Measurements from ENCODE around the gene SVIL. TPM values are rescaled to one million over a fixed set of nuclear protein-coding genes. Genes with fewer than 3 reads are reported as not detected.
"Not testable (repeated sequence)": the region's sequence is repeated elsewhere in the genome, so short reads cannot be mapped to it uniquely, and the experiment has no call there.

SVIL gene
- total and polyA plus RNA-seq, 4 donors: 30.2 to 119 (median 56.7) TPM

DNA sequence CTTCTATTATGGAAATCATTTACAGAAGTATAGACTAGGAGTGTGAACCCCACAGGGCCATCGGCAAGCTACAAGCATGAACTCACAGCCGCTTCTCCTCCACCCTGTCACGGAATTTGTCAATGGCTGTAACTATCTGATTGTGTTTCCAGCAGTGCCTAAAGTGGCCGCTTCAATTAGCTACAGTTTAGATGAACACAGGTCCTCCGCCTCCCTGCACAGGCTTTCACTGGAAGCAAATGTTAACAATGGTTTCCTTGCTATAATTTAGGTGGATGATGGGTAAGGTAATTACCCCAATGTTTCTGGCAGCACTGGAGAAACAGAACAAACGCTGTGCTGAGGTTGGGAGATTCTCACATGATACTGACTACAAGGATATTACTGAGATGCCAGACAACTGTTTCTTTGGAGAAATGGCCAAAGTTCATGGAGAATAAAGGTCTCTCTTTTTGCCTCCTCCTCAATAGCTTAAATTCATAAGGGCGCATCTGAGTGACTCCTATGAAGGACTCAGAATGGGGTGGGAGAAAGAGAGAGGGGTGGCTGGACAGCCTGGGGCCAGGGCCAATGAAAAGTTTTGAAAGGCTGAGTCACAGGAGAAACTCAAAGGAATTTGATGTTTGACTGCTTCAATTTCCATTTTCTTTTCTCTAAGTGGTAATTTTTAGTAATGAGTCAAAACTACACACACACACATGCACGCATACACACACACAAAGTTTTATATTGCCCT, 78.9 kb downstream of the SVIL start:
- Histone ChIP-seq H3K27ac (ENCODE audit: low read depth, low read length) (peak overlapping the region; percentile 18), H3K4me3 (ENCODE audit: low read depth, low read length) (no peak overlapping the region), H3K4me1 (ENCODE audit: control insufficient read depth, insufficient read depth, low read length) (no peaks in the 10 kb centered on the region), H3K27me3 (ENCODE audit: control insufficient read depth, insufficient read depth, low read length) (no peaks in the 10 kb centered on the region), H3K36me3 (ENCODE audit: control insufficient read depth, insufficient read depth, low read length) (no peaks in the 10 kb centered on the region), H3K9me3 (ENCODE audit: control insufficient read depth, insufficient read depth, low read length) (no peaks in the 10 kb centered on the region)
- DNase-seq (ENCODE audit: low read depth in 4 of 6, low spot score in 6 of 6): peak in 2 of 6 donors; percentile 25 to 64
- WGBS (ENCODE audit: insufficient coverage): 52% methylated on average over 3 of the region's 8 CpGs

DNA sequence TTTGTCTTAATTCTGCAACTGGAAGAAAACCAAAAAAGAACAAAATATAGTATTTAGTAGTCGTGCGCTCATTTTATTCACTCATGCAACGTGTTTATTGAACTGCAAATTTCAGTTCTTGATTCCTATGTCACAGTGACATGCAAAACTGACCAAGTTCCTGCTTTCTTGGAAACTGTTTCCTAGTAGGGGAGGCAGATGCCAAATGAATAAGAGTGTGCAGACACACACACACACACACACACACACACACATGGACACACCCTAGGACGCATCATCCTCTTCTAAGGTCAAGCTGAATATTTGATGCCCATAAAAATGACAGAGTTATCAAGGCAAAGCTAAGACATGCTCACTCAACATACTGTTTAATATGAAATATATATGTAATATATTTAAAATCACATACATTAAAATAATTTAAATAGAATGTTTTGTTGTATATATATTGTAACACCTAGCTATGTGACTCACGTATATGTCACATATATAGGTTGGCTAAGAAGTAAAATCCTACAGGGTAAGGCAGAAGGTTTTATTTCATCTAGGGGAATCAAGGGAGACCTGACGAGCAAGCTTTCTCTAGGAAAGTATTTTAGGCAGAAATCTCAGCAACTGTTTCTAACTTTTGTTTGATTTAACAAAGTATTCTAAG, 79.6 kb downstream of the SVIL start:
- Histone ChIP-seq H3K4me1 (ENCODE audit: control insufficient read depth, insufficient read depth, low read length) (no peaks in the 10 kb centered on the region), H3K27ac (ENCODE audit: low read depth, low read length) (peak overlapping the region; percentile 18), H3K9me3 (ENCODE audit: control insufficient read depth, insufficient read depth, low read length) (no peaks in the 10 kb centered on the region), H3K36me3 (ENCODE audit: control insufficient read depth, insufficient read depth, low read length) (peaks cover 6% of the 10 kb centered on the region), H3K27me3 (ENCODE audit: control insufficient read depth, insufficient read depth, low read length) (no peaks in the 10 kb centered on the region), H3K4me3 (ENCODE audit: low read depth, low read length) (no peak overlapping the region)
- whole genome bisulfite sequencing (ENCODE audit: insufficient coverage): no CpG with 5 or more reads among the region's 6 CpGs
- no peak for DNase-seq (ENCODE audit: low read depth in 4 of 6, low spot score in 6 of 6)

DNA sequence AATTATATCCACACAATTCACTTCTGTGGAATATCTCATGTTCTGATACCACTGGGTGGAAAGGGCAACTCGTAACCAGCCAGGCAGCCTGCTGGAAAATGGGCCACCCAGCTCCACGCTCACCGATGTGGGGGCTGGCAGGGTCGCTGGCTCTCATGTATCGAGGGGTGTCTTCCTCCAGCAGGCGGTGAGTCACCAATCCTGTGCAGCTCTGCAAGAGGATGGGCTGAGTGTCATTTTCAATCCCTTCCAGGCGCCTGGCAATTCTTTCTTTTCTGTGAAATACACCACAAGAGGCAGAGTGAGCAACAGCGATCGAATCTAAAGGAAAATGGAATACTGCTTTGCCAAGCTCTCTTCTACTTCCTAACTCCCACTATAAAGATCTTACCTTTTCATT, 80.1 kb downstream of the SVIL start:
- WGBS (ENCODE audit: insufficient coverage): 66% methylated on average over 9 of the region's 9 CpGs
- no peak overlapping the region for H3K4me3 ChIP-seq (ENCODE audit: low read depth, low read length)
- H3K9me3 ChIP-seq (ENCODE audit: control insufficient read depth, insufficient read depth, low read length): no peaks in the 10 kb centered on the region
- no peak overlapping the region for H3K27ac ChIP-seq (ENCODE audit: low read depth, low read length)
- H3K36me3 ChIP-seq (ENCODE audit: control insufficient read depth, insufficient read depth, low read length): peaks cover 6% of the 10 kb centered on the region
- no peaks in the 10 kb centered on the region for H3K27me3 ChIP-seq (ENCODE audit: control insufficient read depth, insufficient read depth, low read length)
- peak in 2 of 6 donors; percentile 30 to 55 for DNase-seq (ENCODE audit: low read depth in 4 of 6, low spot score in 6 of 6)
- no peaks in the 10 kb centered on the region for H3K4me1 ChIP-seq (ENCODE audit: control insufficient read depth, insufficient read depth, low read length)

GRCh38 chr10:29553544-29554250, 81.1 kb downstream of the SVIL start:
- H3K4me3 ChIP-seq (ENCODE audit: low read depth, low read length): no peak overlapping the region
- DNase-seq (ENCODE audit: low read depth in 4 of 6, low spot score in 6 of 6): no peak
- H3K27ac ChIP-seq (ENCODE audit: low read depth, low read length): no peak overlapping the region
- H3K4me1 ChIP-seq (ENCODE audit: control insufficient read depth, insufficient read depth, low read length): no peaks in the 10 kb centered on the region
- H3K36me3 ChIP-seq (ENCODE audit: control insufficient read depth, insufficient read depth, low read length): peaks cover 6% of the 10 kb centered on the region
- H3K9me3 ChIP-seq (ENCODE audit: control insufficient read depth, insufficient read depth, low read length): no peaks in the 10 kb centered on the region
- 96% methylated on average over 8 of the region's 13 CpGs for WGBS (ENCODE audit: insufficient coverage)
- H3K27me3 ChIP-seq (ENCODE audit: control insufficient read depth, insufficient read depth, low read length): no peaks in the 10 kb centered on the region

DNA sequence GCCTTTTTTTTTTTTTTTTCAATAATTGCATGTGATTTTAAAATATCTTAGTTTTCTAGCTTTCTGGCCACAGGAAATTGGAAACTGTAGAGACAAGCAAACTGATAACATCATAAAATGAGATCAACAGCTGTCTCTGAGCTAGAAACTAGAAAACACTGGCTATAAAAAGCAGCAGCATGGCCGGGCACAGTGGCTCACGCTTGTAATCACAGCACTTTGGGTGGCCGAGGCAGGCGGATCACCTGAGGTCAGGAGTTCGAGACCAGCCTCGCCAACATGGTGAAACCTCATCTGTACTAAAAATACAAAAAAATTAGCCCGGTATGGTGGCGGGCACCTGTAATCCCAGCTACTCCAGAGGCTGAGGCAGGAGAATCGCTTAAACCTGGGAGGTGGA, 81.7 kb downstream of the SVIL start:
- H3K27me3 ChIP-seq (ENCODE audit: control insufficient read depth, insufficient read depth, low read length); H3K9me3 ChIP-seq (ENCODE audit: control insufficient read depth, insufficient read depth, low read length); H3K36me3 ChIP-seq (ENCODE audit: control insufficient read depth, insufficient read depth, low read length); H3K4me3 ChIP-seq (ENCODE audit: low read depth, low read length); H3K4me1 ChIP-seq (ENCODE audit: control insufficient read depth, insufficient read depth, low read length); H3K27ac ChIP-seq (ENCODE audit: low read depth, low read length); DNase-seq (ENCODE audit: low read depth in 4 of 6, low spot score in 6 of 6): not testable (repeated sequence)
- WGBS (ENCODE audit: insufficient coverage): 98% methylated on average over 6 of the region's 9 CpGs

- DNase-seq (ENCODE audit: low read depth in 4 of 6, low spot score in 6 of 6); H3K27ac ChIP-seq (ENCODE audit: low read depth, low read length); H3K9me3 ChIP-seq (ENCODE audit: control insufficient read depth, insufficient read depth, low read length); H3K4me1 ChIP-seq (ENCODE audit: control insufficient read depth, insufficient read depth, low read length); H3K36me3 ChIP-seq (ENCODE audit: control insufficient read depth, insufficient read depth, low read length); H3K27me3 ChIP-seq (ENCODE audit: control insufficient read depth, insufficient read depth, low read length); H3K4me3 ChIP-seq (ENCODE audit: low read depth, low read length): not testable (repeated sequence)
- no CpG with 5 or more reads among the region's 3 CpGs for WGBS (ENCODE audit: insufficient coverage)
Measured at GRCh38 chr10:29549493-29549892, 85.3 kb downstream of the SVIL start.

GRCh38 chr10:29546773-29547313, 87.9 kb downstream of the SVIL start:
- no peaks in the 10 kb centered on the region for H3K9me3 ChIP-seq (ENCODE audit: control insufficient read depth, insufficient read depth, low read length)
- H3K27ac ChIP-seq (ENCODE audit: low read depth, low read length): no peak overlapping the region
- H3K4me1 ChIP-seq (ENCODE audit: control insufficient read depth, insufficient read depth, low read length): no peaks in the 10 kb centered on the region
- DNase-seq (ENCODE audit: low read depth in 4 of 6, low spot score in 6 of 6): no peak
- WGBS (ENCODE audit: insufficient coverage): no CpG with 5 or more reads among the region's 2 CpGs
- H3K4me3 ChIP-seq (ENCODE audit: low read depth, low read length): no peak overlapping the region
- peaks cover 6% of the 10 kb centered on the region for H3K36me3 ChIP-seq (ENCODE audit: control insufficient read depth, insufficient read depth, low read length)
- no peaks in the 10 kb centered on the region for H3K27me3 ChIP-seq (ENCODE audit: control insufficient read depth, insufficient read depth, low read length)

GRCh38 chr10:29545122-29545521, 89.6 kb downstream of the SVIL start:
- Histone ChIP-seq H3K27ac (ENCODE audit: low read depth, low read length) (no peak overlapping the region), H3K27me3 (ENCODE audit: control insufficient read depth, insufficient read depth, low read length) (no peaks in the 10 kb centered on the region), H3K9me3 (ENCODE audit: control insufficient read depth, insufficient read depth, low read length) (no peaks in the 10 kb centered on the region), H3K4me3 (ENCODE audit: low read depth, low read length) (no peak overlapping the region), H3K4me1 (ENCODE audit: control insufficient read depth, insufficient read depth, low read length) (peaks cover 3% of the 10 kb centered on the region), H3K36me3 (ENCODE audit: control insufficient read depth, insufficient read depth, low read length) (no peaks in the 10 kb centered on the region)
- no peak for DNase-seq (ENCODE audit: low read depth in 4 of 6, low spot score in 6 of 6)
- 69% methylated on average over 5 of the region's 5 CpGs for WGBS (ENCODE audit: insufficient coverage)

- peaks cover 3% of the 10 kb centered on the region for H3K4me1 ChIP-seq (ENCODE audit: control insufficient read depth, insufficient read depth, low read length)
- no peaks in the 10 kb centered on the region for H3K36me3 ChIP-seq (ENCODE audit: control insufficient read depth, insufficient read depth, low read length)
- no peak overlapping the region for H3K4me3 ChIP-seq (ENCODE audit: low read depth, low read length)
- H3K9me3 ChIP-seq (ENCODE audit: control insufficient read depth, insufficient read depth, low read length): no peaks in the 10 kb centered on the region
- H3K27me3 ChIP-seq (ENCODE audit: control insufficient read depth, insufficient read depth, low read length): no peaks in the 10 kb centered on the region
- DNase-seq (ENCODE audit: low read depth in 4 of 6, low spot score in 6 of 6): no peak
- no peak overlapping the region for H3K27ac ChIP-seq (ENCODE audit: low read depth, low read length)
Measured at GRCh38 chr10:29543715-29544114, 91.1 kb downstream of the SVIL start.

Measured in spinal cord (tissue), 10 donors.